Left kidney (tissue), 8 donors: ENCODE results near the gene C1orf50. TPM values are rescaled to one million over a fixed set of nuclear protein-coding genes. Genes with fewer than 3 reads are reported as not detected.
"Not testable (repeated sequence)": the region's sequence is repeated elsewhere in the genome, so short reads cannot be mapped to it uniquely, and the experiment has no call there.

Experiments used
- DNase-seq: peaks from one replicate; pipeline ENCODE4 v3.0.0-alpha.2; 2013
- long read RNA-seq, 8 donors: transcript quantifications; one replicate each; lab custom pipeline, GENCODE V29; 2026
- polyA plus RNA-seq: library from polyadenylated mRNA; unstranded; fragments of 120-200 nt; gene quantifications from one replicate; pipeline ENCODE4 v1.2.1, GENCODE V29; 2013; ENCODE audit not compliant: insufficient read length

C1orf50 gene
- 14.4 TPM for polyA plus RNA-seq
- long read RNA-seq, donor 1, full-length matches to known transcripts = 5 of 5 reads
- long read RNA-seq, donor 1, partial matches to known transcripts = 0 of 5 reads
- long read RNA-seq, donor 1, other reads (novel, unspliced or antisense) = 0 of 5 reads
- long read RNA-seq, donor 2, full-length matches to known transcripts = 6 of 6 reads
- long read RNA-seq, donor 2, partial matches to known transcripts = 0 of 6 reads
- long read RNA-seq, donor 2, other reads (novel, unspliced or antisense) = 0 of 6 reads
- long read RNA-seq, donor 3, full-length matches to known transcripts = 3 of 3 reads
- long read RNA-seq, donor 3, partial matches to known transcripts = 0 of 3 reads
- long read RNA-seq, donor 3, other reads (novel, unspliced or antisense) = 0 of 3 reads
- long read RNA-seq, donor 4, full-length matches to known transcripts = 2 of 2 reads
- long read RNA-seq, donor 4, partial matches to known transcripts = 0 of 2 reads
- long read RNA-seq, donor 4, other reads (novel, unspliced or antisense) = 0 of 2 reads
- long read RNA-seq, donor 5, full-length matches to known transcripts = 7 of 7 reads
- long read RNA-seq, donor 5, partial matches to known transcripts = 0 of 7 reads
- long read RNA-seq, donor 5, other reads (novel, unspliced or antisense) = 0 of 7 reads
- long read RNA-seq, donor 6, full-length matches to known transcripts = 10 of 10 reads
- long read RNA-seq, donor 6, partial matches to known transcripts = 0 of 10 reads
- long read RNA-seq, donor 6, other reads (novel, unspliced or antisense) = 0 of 10 reads
- long read RNA-seq, donor 7, full-length matches to known transcripts = 11 of 11 reads
- long read RNA-seq, donor 7, partial matches to known transcripts = 0 of 11 reads
- long read RNA-seq, donor 7, other reads (novel, unspliced or antisense) = 0 of 11 reads
- long read RNA-seq, donor 8, full-length matches to known transcripts = 5 of 5 reads
- long read RNA-seq, donor 8, partial matches to known transcripts = 0 of 5 reads
- long read RNA-seq, donor 8, other reads (novel, unspliced or antisense) = 0 of 5 reads

- DNase-seq = peak; percentile 100
Measured at GRCh38 chr1:42766741-42767509, at the start of gene C1orf50, which contains the start of gene P3H1. Gene C1orf50 (plus strand): TSS chr1:42767249. CDS start chr1:42767312, 63 bp downstream. Gene P3H1 (minus strand): TSS chr1:42767028. CDS start chr1:42766971, 57 bp downstream.

- DNase-seq = no peak
Measured at GRCh38 chr1:42720868-42721267, 46.2 kb upstream of the C1orf50 start.

DNA sequence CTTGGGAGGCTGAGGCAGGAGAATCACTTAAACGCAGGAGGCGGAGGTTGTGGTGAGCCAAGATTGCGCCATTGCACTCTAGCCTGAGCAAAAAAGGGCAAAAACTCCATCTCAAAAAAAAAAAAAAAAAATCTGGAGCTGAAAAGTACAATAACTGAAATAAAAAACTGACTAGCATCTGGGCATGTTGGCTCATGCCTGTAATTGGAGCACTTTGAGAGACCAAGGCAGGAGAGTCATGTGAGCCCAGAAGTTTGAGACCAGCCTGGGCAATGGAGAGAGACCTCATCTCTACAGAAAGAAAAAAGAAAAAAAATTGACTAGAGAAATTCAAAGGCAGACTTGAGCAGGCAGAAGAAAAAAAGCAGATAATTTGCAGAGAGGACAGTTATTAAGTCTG lies 45.1 kb upstream of the C1orf50 start:
- no peak for DNase-seq

- not testable (repeated sequence) for DNase-seq
Measured at GRCh38 chr1:42722403-42722802, 44.6 kb upstream of the C1orf50 start.

- DNase-seq = no peak
Measured at GRCh38 chr1:42723511-42723910, 43.5 kb upstream of the C1orf50 start.

- not testable (repeated sequence) for DNase-seq
Measured at GRCh38 chr1:42725820-42726219, 41.2 kb upstream of the C1orf50 start.

GRCh38 chr1:42730002-42730401 lies 37.0 kb upstream of the C1orf50 start:
- DNase-seq = no peak

DNA sequence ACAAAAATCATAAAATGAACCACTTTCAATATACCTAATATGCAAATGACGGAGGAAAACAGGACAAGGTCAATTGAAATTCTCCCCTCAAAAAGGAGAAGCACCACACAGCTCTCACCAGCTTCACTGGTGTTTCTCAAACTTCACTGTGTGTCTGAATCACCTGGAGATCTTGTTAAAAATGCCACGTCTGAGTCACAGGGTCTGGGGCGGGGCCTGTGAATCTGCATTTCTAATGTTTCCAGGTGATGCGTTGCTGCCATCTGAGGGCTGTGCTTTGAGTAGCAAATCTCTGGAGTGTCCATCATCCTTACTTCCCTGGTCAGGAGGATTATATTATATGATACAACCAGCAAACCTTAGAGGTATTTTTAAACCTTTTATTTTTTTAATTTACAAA lies 36.1 kb upstream of the C1orf50 start:
- DNase-seq = no peak

- no peak for DNase-seq
Measured at GRCh38 chr1:42731585-42731984, 35.5 kb upstream of the C1orf50 start.

GRCh38 chr1:42732126-42732680 lies 34.8 kb upstream of the C1orf50 start:
- DNase-seq = no peak

DNA sequence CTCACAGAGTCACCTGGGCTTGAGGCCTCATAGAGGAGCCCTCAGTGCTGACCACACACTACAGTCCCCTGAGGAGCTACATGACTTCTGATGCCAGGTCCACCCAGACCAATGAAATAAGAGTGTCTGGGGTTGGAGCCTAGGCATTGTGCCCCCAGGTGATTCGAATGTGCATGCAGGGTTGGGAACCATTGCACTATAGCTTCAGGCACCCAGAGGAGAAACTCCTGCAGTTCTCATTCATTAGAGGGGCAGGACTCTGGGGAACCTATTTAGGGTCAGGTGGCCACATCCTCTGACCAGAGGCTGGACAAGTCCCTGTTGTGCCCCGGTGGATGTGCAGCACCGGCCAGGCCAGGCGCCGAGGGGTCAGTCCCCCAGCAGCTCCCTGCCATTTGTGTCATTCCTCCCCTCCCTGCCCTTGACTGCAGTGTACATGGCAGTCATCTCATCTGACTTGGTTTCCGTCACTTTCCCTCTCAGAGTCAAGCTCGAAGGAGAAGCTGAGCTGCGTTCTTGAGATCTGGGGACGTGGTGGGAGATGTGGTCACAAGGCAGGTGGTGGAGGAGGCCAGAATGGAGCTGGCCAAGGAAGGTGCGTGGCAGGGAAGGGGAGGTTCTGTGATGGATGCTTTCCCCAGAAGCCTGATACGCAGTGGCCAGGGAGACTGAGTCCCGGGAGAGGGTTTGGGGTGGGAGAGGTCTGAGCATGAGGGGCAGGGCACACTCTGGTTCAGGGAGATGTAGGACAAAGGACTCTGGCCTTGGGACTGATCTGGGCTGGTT lies 33.4 kb upstream of the C1orf50 start:
- no peak for DNase-seq

DNA sequence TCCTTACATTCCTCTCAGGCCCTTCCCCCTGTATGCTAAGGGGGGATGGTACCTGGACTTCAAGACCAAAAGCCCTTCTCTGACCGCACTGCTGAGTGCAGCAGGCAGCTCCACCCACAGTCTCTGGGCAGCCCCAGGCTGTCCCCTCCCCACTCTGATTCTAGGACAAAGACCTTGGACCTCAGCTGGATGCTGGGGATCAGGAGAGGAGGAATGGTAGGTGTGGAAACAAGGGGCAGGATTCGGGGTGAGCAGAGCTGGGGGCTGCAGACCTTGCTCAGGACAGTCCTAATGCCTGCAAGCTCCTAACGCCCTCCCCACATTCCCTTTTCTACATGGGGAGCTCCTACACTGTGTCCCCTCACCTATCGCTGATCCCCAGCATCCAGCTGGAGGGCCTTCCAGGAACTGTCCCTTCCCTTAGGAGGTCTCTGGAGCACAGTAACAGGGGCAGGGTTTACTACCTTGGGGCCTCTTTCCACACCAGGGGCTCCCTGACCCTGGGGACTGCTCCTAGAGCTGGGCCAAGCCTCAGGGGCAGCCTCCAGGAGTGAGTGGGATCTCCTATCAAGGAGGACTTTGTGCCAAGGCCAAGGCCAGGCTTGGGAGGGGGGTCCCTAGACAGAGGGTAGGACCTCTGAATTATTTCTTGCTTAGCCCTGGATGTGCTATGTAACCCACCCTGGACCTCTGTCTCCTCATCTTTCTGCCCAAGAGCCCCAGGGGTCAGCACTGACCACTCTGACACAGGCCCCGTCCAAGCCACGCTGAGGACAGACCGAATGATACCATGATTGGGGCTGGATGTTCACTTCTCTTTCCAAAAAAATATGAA lies 32.6 kb upstream of the C1orf50 start:
- no peak for DNase-seq

DNA sequence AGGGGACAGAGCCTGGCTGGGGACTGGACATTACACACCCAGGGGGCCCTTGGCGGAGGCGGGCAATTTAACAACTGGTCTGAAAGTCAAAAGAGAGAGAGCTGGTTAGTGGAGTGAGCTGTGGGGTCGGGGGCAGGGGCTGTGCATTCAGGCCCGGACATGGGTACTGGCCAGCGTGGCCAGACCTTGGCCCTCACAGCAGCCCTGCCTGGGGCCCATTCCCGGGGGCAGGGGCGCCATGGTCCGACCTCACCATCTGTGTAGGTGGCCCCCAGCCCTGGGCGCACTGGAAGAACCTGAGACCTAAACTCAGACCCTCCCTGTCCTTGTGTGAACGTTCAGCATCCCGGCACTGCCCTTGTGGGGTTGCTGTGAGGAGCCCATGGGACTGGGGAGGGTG lies 32.0 kb upstream of the C1orf50 start:
- DNase-seq = no peak

GRCh38 chr1:42735477-42736105 lies 31.5 kb upstream of the C1orf50 start:
- no peak for DNase-seq

- DNase-seq = no peak
Measured at GRCh38 chr1:42736152-42736551, 30.9 kb upstream of the C1orf50 start.

- DNase-seq = no peak
Measured at GRCh38 chr1:42736571-42737200, 30.4 kb upstream of the C1orf50 start.

DNA sequence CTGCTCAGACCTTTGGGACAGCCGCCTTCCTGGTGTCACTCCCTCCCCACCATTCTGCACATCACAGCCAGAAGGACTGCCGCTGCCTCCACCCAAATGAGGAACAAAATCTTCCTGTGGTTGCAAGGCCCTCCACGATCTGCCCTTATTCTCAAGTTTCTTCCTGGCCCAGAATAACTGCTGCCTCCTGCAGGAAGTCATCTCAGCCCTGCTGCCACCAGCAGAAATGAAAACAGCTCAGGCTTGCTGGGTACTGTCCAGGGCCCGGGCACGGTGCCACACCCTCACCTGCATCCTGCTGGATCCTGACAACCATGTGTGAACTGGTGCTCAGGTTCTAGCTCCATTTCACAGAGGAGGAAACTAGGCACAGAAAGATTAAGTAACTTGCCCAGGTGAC lies 29.8 kb upstream of the C1orf50 start:
- DNase-seq = no peak

- DNase-seq = no peak
Measured at GRCh38 chr1:42737986-42738677, 28.9 kb upstream of the C1orf50 start.
